HEK293 (cell line): ENCODE data around the gene SRD5A1.

Experiments used
- CTCF ChIA-PET: fragments of 350-600 bp; formaldehyde crosslinking; extraction: SDS; loops from one replicate; lab custom pipeline; 2021; ENCODE audit warnings: antibody characterized with exemption; lab: Yijun Ruan, JAX
- POLR2A ChIA-PET: fragments of 300-600 bp; formaldehyde crosslinking; extraction: SDS; loops from one replicate; lab custom pipeline; 2020; ENCODE audit warnings: antibody characterized with exemption, inconsistent platforms; lab: Yijun Ruan, JAX
- H3K27ac ChIP-seq: fragments of 200-500 bp; sonication (Bioruptor generic); 2 replicates; pipeline ENCODE4 v1.5.1; 2014; ENCODE audit warnings: low read depth, low read length, control low read depth, inconsistent platforms; ENCODE audit errors: extremely low read depth
- H3K36me3 ChIP-seq, 2 experiments: fragments of 200-500 bp in 1 of 2; sonication (Bioruptor generic) in 1 of 2; 1 replicate in 1 of 2; 2 replicates in 1 of 2; pipeline ENCODE4 v1.5.1; 2014 to 2017; ENCODE audit warnings: inconsistent platforms in 2 of 2, low read length in 2 of 2; ENCODE audit not compliant: control insufficient read depth in 2 of 2, insufficient read depth in 1 of 2
- H3K4me1 ChIP-seq: fragments of 200-500 bp; sonication (Bioruptor generic); 2 replicates; pipeline ENCODE4 v1.5.1; 2014; ENCODE audit warnings: mild to moderate bottlenecking, low read length, inconsistent platforms; ENCODE audit not compliant: control insufficient read depth, insufficient read depth
- H3K4me3 ChIP-seq: 2 replicates; pipeline ENCODE4 v1.5.1; 2011; ENCODE audit warnings: low read depth, mild to moderate bottlenecking, control low read depth, low read length, moderate library complexity
- H3K9me3 ChIP-seq: fragments of 200-500 bp; sonication (Bioruptor generic); 2 replicates; pipeline ENCODE4 v1.5.1; 2014; ENCODE audit warnings: low read depth, low read length, inconsistent platforms; ENCODE audit not compliant: control insufficient read depth, insufficient read depth
- GFI1B ChIP-seq: fragments of 450-650 bp; formaldehyde crosslinking; IDR thresholded peaks from 2 replicates; pipeline ENCODE4 v1.5.1; 2016; ENCODE audit warnings: missing biosample characterization, missing genetic modification characterization
- GLI4 ChIP-seq: fragments of 450-650 bp; formaldehyde crosslinking; IDR thresholded peaks from 2 replicates; pipeline ENCODE4 v1.5.1; 2016; ENCODE audit warnings: missing biosample characterization, missing genetic modification characterization
- HOXA7 ChIP-seq: sonication (generic); formaldehyde crosslinking; IDR thresholded peaks from 2 replicates; pipeline ENCODE4 v1.8.1; 2022; ENCODE audit warnings: missing genetic modification reagents, borderline replicate concordance
- KLF17 ChIP-seq: fragments of 450-650 bp; formaldehyde crosslinking; IDR thresholded peaks from 2 replicates; pipeline ENCODE4 v1.5.1; 2016; ENCODE audit warnings: missing biosample characterization, missing genetic modification characterization
- SP7 ChIP-seq: fragments of 450-650 bp; formaldehyde crosslinking; IDR thresholded peaks from 2 replicates; pipeline ENCODE4 v1.5.1; 2016; ENCODE audit warnings: missing biosample characterization, missing genetic modification characterization
- ZBTB21 ChIP-seq: fragments of 450-650 bp; formaldehyde crosslinking; IDR thresholded peaks from 2 replicates; pipeline ENCODE4 v1.5.1; 2017; ENCODE audit warnings: missing biosample characterization, missing genetic modification characterization
- ZBTB8A ChIP-seq: fragments of 450-650 bp; formaldehyde crosslinking; IDR thresholded peaks from 2 replicates; pipeline ENCODE4 v1.5.1; 2016; ENCODE audit warnings: missing biosample characterization, missing genetic modification characterization
- ZNF140 ChIP-seq: fragments of 450-650 bp; formaldehyde crosslinking; IDR thresholded peaks from 2 replicates; pipeline ENCODE4 v1.5.1; 2016; ENCODE audit warnings: missing biosample characterization, missing genetic modification characterization
- ZNF2 ChIP-seq: fragments of 450-650 bp; formaldehyde crosslinking; IDR thresholded peaks from 2 replicates; pipeline ENCODE4 v1.5.1; 2016; ENCODE audit warnings: missing biosample characterization, missing genetic modification characterization
- ZNF221 ChIP-seq: fragments of 450-650 bp; formaldehyde crosslinking; IDR thresholded peaks from 2 replicates; pipeline ENCODE4 v1.5.1; 2017; ENCODE audit warnings: missing biosample characterization, missing genetic modification characterization, borderline replicate concordance
- ZNF266 ChIP-seq: fragments of 450-650 bp; formaldehyde crosslinking; IDR thresholded peaks from 2 replicates; pipeline ENCODE4 v1.5.1; 2016; ENCODE audit warnings: missing biosample characterization, missing genetic modification characterization, low read depth
- ZNF324 ChIP-seq: fragments of 450-650 bp; formaldehyde crosslinking; IDR thresholded peaks from 2 replicates; pipeline ENCODE4 v1.5.1; 2016; ENCODE audit warnings: missing biosample characterization, missing genetic modification characterization
- ZNF560 ChIP-seq: fragments of 450-650 bp; formaldehyde crosslinking; IDR thresholded peaks from 2 replicates; pipeline ENCODE4 v1.5.1; 2017; ENCODE audit warnings: missing biosample characterization, missing genetic modification characterization, borderline replicate concordance
- ZNF645 ChIP-seq: fragments of 450-650 bp; formaldehyde crosslinking; IDR thresholded peaks from 2 replicates; pipeline ENCODE4; 2016; ENCODE audit warnings: missing biosample characterization, missing genetic modification characterization
- TF ChIP-seq, protein P1 (sequence below): fragments of 450-650 bp; formaldehyde crosslinking; IDR thresholded peaks from 2 replicates; pipeline ENCODE4 v1.5.1; 2017; ENCODE audit warnings: missing biosample characterization, missing genetic modification characterization
- TF ChIP-seq, protein P2 (sequence below): fragments of 450-650 bp; formaldehyde crosslinking; conservative IDR thresholded peaks from 2 replicates; pipeline ENCODE4 v1.5.1; 2016; ENCODE audit warnings: low read depth, missing biosample characterization, missing genetic modification characterization

Gene SRD5A1

GRCh38 chr5:6707852-6708251 is 74.6 kb downstream of the SRD5A1 start:
- Histone ChIP-seq H3K27ac (no peak overlapping the region), H3K36me3 (no peaks in the 10 kb centered on the region), H3K4me1 (no peaks in the 10 kb centered on the region), H3K4me3 (no peak overlapping the region), H3K9me3 (no peaks in the 10 kb centered on the region)
- ChIA-PET CTCF (interaction anchor here (1.3 to 1.4 kb wide), 2 partner anchors 14 to 37 kb away, joined by 4 to 5 read pairs; no protein-coding TSS in a partner anchor), POLR2A (no interaction called here)
- TF ChIP-seq ZNF221 (tag by site-specific recombination) = no peak
- TF ChIP-seq SP7 (tag by site-specific recombination) = no peak
- TF ChIP-seq ZNF2 (tag by site-specific recombination) = no peak
- no peak for TF ChIP-seq ZNF266 (tag by site-specific recombination)

DNA sequence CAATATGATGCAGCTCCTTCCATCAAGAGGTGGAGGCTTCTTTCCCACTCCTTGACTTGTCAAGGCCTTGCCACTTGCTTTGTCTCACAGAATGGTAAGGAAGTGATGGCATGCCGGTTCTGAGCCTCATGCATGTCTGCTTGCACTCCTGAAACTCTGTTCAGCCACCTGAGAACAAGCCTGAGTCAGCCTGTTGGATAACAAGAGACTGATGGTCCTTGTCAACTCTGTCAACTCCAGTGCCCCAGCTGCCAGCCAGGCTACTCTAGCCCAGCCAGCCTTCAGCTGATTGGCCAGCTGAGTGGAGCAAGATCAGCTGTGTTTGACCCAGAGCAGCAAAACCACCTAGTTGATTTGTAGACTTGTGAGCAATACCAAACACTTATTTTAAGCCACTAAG is 75.6 kb downstream of the SRD5A1 start:
- Histone ChIP-seq H3K36me3 (no peaks in the 10 kb centered on the region), H3K4me3 (no peak overlapping the region), H3K4me1 (no peaks in the 10 kb centered on the region), H3K27ac (no peak overlapping the region), H3K9me3 (no peaks in the 10 kb centered on the region)
- ChIA-PET POLR2A (no interaction called here), CTCF (interaction anchor here (0.7 to 1.3 kb wide), 2 partner anchors 29 to 36 kb away, joined by 3 to 5 read pairs; no protein-coding TSS in a partner anchor)
- TF ChIP-seq, protein P1, sequence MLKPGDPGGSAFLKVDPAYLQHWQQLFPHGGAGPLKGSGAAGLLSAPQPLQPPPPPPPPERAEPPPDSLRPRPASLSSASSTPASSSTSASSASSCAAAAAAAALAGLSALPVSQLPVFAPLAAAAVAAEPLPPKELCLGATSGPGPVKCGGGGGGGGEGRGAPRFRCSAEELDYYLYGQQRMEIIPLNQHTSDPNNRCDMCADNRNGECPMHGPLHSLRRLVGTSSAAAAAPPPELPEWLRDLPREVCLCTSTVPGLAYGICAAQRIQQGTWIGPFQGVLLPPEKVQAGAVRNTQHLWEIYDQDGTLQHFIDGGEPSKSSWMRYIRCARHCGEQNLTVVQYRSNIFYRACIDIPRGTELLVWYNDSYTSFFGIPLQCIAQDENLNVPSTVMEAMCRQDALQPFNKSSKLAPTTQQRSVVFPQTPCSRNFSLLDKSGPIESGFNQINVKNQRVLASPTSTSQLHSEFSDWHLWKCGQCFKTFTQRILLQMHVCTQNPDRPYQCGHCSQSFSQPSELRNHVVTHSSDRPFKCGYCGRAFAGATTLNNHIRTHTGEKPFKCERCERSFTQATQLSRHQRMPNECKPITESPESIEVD = no peak
- TF ChIP-seq ZNF140 (tag by site-specific recombination) = no peak
- TF ChIP-seq ZNF324 (tag by site-specific recombination) = no peak
- no peak for TF ChIP-seq GLI4 (tag by site-specific recombination)
- no peak for TF ChIP-seq GFI1B (tag by site-specific recombination)
- TF ChIP-seq ZNF645 (tag by site-specific recombination) = no peak
- TF ChIP-seq HOXA7 (CRISPR knock-in tag) = no peak
- TF ChIP-seq, protein P2, sequence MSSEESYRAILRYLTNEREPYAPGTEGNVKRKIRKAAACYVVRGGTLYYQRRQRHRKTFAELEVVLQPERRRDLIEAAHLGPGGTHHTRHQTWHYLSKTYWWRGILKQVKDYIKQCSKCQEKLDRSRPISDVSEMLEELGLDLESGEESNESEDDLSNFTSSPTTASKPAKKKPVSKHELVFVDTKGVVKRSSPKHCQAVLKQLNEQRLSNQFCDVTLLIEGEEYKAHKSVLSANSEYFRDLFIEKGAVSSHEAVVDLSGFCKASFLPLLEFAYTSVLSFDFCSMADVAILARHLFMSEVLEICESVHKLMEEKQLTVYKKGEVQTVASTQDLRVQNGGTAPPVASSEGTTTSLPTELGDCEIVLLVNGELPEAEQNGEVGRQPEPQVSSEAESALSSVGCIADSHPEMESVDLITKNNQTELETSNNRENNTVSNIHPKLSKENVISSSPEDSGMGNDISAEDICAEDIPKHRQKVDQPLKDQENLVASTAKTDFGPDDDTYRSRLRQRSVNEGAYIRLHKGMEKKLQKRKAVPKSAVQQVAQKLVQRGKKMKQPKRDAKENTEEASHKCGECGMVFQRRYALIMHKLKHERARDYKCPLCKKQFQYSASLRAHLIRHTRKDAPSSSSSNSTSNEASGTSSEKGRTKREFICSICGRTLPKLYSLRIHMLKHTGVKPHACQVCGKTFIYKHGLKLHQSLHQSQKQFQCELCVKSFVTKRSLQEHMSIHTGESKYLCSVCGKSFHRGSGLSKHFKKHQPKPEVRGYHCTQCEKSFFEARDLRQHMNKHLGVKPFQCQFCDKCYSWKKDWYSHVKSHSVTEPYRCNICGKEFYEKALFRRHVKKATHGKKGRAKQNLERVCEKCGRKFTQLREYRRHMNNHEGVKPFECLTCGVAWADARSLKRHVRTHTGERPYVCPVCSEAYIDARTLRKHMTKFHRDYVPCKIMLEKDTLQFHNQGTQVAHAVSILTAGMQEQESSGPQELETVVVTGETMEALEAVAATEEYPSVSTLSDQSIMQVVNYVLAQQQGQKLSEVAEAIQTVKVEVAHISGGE = no peak
- no peak for TF ChIP-seq ZBTB8A

DNA sequence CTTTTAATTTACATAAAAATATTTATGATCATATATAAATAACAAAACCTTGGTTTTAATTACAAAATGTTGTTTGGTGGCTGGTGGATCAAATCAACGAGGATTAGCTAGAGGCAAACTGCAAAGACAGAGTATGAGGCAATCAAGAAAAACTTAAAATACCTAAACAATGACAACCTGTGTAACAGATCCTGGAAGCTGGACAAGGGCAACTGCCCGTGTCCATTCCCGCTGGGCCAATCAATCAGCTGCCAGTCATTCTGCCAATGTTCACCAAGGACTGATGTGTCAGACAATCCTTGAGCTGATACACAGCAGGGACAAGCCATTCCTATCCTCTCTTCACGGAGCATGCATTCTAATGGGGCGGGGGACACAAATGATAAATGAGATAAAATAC is 76.8 kb downstream of the SRD5A1 start:
- H3K27ac ChIP-seq = no peak overlapping the region
- ChIA-PET POLR2A (no interaction called here), CTCF (interaction anchor here (1.0 kb wide), 1 partner anchor 132 kb away, joined by 3 read pairs; no protein-coding TSS in a partner anchor)
- H3K9me3 ChIP-seq = no peaks in the 10 kb centered on the region
- no peaks in the 10 kb centered on the region for H3K4me1 ChIP-seq
- H3K4me3 ChIP-seq = no peak overlapping the region
- H3K36me3 ChIP-seq = no peaks in the 10 kb centered on the region
- TF ChIP-seq ZNF645 (tag by site-specific recombination) (no peak), ZNF560 (tag by site-specific recombination) (no peak), KLF17 (tag by site-specific recombination) (no peak), ZBTB21 (no peak)
